NCI-H2227 (cell line): ENCODE data around the gene ARG2.

ENCODE experiments used
- DNase-seq: peaks from one replicate; lab custom pipeline; 2025; ENCODE audit not compliant: unreplicated experiment; lab: John Stamatoyannopoulos, UW

Gene ARG2

GRCh38 chr14:67619446-67620216 is at the start of gene ARG2:
ARG2 (plus strand) TSS chr14:67619920; CDS start chr14:67619978, 58 bp downstream.
- peak; percentile 97 for DNase-seq

- no peak for DNase-seq
These were observed 49.3 kb upstream of the ARG2 start for GRCh38 chr14:67570453-67570852.

GRCh38 chr14:67571275-67571990 is 48.3 kb upstream of the ARG2 start:
- peak; percentile 64 for DNase-seq

- DNase-seq: no peak
These were observed 47.8 kb upstream of the ARG2 start for GRCh38 chr14:67571991-67572323.

DNA sequence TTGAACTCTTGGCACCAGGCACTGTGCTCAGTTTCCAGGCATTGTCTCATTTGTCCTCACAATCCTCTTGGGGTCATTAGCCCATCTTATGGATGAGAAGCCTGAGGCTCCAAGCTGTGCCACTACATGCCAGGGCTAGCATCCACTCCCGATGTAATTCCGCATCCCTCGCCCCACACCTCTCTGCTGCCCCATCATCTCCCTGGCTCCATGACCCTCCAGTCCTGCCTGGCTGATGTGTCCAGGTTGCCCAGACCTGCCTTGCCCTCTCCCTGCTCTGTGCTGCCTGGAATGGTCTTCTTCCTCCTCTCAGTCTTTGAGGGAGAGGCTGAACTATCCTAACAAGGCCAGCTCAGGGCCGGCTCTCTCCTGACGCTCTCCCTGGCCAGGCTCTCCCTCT is 47.1 kb upstream of the ARG2 start:
- DNase-seq: no peak

- no peak for DNase-seq
These were observed 46.3 kb upstream of the ARG2 start for GRCh38 chr14:67573228-67574010.

DNA sequence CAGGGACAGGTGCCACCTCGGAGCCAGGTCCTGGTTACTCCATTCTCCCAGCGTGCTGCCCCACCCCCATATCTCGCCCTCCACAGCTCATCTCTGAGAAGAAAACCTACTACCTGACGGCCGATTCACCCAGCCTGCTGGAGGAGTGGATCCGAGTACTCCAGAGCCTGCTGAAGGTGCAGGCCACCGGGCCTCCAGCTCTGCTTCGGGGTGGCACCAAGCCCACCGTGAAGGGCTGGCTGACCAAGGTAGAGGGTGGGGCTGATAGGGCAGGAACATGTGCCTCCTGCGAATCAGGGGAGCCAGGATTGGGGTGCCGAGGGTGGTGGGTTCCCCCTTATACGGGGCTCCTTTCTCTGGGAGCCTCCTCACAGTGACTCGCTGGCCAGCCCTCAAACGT is 45.6 kb upstream of the ARG2 start:
- no peak for DNase-seq

GRCh38 chr14:67574806-67575205 is 44.9 kb upstream of the ARG2 start:
- no peak for DNase-seq

DNA sequence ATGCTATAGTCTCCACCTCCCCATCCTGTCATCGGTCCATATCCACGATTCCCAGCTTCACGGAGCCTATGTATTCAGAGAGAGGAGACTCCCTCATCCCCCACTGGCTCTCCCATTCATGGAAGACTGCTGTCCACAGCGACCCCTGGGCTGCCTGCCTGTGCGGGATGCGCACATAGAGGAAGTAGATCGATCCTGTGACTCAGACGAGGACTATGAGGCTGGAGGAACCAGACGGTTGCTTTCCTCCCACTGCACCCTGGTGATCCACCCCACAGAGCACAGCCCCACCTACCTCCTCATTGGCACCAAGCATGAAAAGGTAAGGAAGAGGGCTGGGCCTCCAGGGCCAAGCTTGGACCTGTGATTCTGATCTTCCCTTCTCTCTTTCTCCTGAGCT is 44.0 kb upstream of the ARG2 start:
- no peak for DNase-seq

GRCh38 chr14:67576216-67576955 is 43.3 kb upstream of the ARG2 start:
- DNase-seq: no peak

DNA sequence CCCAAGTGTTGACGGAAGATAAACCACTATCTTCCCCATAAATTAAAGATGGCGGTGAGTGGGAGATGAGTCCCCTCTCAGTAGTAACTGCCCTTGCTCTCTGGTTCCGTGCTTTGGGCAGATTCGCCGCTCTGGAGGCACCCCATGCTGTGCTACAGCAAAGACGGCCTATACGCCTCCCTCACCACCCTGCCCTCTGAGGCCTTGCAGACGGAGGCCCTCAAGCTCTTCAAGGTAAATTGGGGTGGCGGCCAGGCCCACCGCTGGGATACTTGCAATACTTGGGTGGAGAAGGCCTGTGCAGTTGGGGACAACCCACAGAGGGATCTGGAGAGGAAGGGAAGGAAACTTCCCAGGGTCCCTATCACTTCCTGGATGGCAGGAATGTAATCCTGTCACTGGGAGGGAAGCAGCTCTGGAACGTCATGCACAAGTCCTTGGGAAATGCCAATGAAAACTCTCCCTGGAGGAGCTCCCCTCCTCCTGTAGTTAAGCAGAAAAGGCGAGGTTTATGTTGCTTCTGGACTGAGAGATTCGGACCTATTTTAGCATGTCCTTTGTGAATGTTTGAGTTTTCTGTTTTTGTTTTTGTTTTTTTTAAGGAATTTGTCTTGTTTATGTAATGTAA is 42.4 kb upstream of the ARG2 start:
- no peak for DNase-seq

DNA sequence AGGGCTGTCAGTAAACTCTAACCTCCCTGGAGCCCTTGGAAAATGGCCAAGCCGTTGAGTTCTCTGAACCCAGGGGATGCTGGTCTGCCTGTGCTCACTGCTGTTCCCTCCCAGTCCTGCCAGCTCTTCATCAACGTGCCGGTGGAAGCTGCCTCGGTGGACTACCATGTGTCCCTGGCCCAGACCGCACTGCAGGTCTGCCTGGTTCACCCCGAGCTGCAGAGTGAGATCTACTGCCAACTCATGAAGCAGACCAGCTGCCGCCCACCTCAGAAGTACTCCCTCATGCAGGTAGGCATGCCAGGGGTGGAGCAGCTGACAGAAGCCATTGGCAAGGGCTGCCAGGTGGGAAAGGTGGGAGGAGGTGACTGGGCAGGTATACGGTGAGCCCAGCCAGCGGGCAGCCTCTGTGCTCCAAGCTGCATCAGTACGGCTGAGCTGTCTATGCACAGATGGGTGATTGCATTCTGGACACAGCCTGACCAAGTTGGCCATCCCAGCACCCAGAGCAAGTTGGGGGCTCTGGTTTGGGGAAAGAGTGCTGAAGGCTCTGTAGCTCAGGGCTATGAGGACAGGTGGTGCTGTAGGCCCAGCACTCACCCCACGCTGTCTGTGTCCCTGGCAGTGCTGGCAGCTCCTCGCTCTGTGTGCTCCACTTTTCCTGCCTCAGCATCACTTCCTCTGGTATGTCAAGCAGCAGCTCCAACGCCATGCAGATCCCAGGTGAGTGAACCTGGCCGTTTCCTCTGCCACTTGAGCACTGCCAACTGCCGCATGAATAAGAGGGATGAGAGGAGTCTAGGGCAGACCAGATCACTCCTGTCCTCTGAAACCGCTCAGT is 41.6 kb upstream of the ARG2 start:
- no peak for DNase-seq

- DNase-seq: no peak
These were observed 40.7 kb upstream of the ARG2 start for GRCh38 chr14:67579040-67579439.

- DNase-seq: no peak
These were observed 40.1 kb upstream of the ARG2 start for GRCh38 chr14:67579636-67580035.

DNA sequence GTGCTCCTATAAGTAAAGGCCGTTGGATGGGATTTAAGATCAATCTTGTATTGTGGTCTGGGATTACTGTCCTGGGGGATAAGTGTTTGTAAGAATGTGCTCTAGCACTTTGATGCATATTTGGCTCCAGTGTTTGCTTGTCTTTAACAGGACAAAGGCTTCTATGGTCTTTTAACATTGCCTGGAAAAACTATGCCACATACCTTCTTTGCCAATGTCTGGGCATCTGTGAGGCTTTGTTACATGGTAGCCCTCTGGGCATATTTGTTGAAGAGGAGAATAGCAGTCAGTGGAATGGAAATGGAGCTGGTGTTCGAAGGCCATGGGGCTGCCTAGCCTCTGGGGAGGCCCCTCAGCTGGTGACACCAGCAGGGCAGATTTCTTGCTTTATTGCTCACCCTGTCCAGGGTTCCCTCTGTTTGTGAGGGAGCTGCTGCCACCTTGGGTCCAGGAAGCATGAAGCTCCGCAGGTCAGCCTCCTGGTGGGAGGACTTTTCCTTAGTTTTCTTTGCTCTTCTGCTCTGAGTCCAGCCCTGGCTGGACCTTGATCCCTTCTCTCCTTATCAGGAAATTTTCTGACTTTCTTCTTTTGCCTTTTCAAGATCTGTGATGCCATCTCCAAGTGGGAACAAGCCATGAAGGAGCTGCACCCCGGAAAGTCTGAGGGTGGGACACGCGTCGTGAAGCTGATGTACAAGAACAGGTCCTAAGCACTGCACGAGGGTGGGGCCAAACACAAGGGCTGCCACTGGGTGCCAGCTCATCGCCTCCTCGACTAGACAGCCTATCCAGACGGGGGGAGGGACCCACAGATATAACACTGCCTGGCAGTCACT is 39.2 kb upstream of the ARG2 start:
- no peak for DNase-seq

- DNase-seq: no peak
These were observed 38.1 kb upstream of the ARG2 start for GRCh38 chr14:67581643-67582042.

GRCh38 chr14:67582061-67582460 is 37.7 kb upstream of the ARG2 start:
- no peak for DNase-seq

DNA sequence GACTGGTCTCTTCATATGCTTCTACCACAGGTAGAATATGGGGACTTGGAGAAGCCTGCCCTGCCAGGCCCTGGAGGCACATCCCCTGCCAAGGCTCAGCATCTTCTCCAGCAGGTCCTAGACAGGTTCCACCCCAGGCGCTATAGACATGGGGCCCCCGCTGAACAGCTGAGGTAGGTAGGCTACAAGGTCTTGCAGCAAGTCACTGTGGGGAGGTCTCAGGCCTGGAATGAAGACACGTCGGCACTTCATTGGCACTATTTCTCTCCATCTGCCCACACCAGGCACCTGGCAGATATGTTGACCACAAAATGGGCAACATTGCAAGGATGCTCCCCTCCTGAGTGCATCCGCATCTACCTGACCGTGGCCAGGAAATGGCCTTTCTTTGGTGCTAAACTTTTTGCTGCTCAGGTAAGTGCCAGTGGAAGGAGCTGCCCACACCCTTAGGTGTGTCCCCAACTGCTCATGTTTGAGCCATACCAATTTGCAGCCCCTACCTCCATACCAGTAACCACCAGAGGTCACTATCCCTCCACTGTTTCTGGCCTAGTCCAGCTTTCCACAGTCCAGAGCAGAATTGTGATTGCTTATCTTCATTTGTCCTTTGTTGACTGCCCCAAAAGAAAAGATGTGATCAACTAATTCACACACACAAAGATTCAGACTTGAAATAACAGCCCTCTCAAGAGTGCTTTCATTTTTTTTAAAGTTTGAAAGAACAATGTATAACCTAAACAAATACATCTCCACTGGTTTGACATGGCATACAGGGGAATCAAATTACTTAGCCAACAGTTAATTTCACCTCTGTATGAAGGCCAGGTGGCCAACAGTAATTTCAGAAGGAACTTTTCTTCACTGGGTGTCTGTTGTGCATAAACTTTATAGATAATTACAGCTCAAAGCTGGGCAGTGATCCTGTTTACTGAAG is 35.7 kb upstream of the ARG2 start:
- peak; percentile 53 for DNase-seq
